Mammary epithelial cell (primary cell): ENCODE data around the gene FUT9.

ENCODE experiments used
- CTCF ChIP-seq, 2 donors: IDR thresholded peaks in 1 of 2; conservative IDR thresholded peaks in 1 of 2; 2 replicates each; pipeline ENCODE4 v1.5.1; 2011 to 2012; ENCODE audit warnings: inconsistent platforms in 2 of 2, low read length in 2 of 2, mild to moderate bottlenecking in 2 of 2, control low read depth in 1 of 2, low read depth in 1 of 2; ENCODE audit not compliant: insufficient read depth in 1 of 2; ENCODE audit errors: extremely low read depth in 1 of 2
- EZH2 ChIP-seq: IDR thresholded peaks from 2 replicates; pipeline ENCODE4 v1.6.1; 2012; ENCODE audit warnings: low read length, inconsistent platforms, borderline replicate concordance

DNA sequence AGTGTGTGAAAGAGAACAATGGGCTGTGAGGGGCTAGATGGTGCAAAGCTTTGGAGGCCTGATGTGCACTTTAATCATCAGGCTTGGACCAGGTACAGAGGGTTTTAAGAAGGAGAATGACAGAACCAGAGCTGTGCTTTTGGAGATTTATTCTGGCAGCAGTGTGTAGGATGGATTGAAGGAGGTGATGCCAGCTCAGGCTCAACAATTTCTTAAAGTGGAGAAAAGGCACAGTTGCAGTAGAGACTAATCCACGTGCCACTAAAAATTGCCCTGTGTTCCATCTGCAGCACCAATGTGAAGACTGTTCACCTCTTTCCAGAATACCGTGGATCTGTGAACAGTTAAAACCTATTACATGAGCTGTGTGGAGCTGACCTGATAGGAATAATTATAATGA, 134.7 kb downstream of the FUT9 start:
- TF ChIP-seq CTCF (conservative IDR thresholded peaks at IDR 0.05 in 1 of 2, IDR thresholded peaks at IDR 0.05 in 1 of 2; ENCODE audit: extremely low read depth in 1 of 2, insufficient read depth in 1 of 2, low read depth in 1 of 2, low read length in 2 of 2) (no peak), EZH2 (no peak)
